ENCODE results near the gene HIF3A.
"Not testable (repeated sequence)": the region's sequence is repeated elsewhere in the genome, so short reads cannot be mapped to it uniquely, and the experiment has no call there.

The HIF3A gene

GRCh38 chr19:46361915-46362314 is 65.1 kb downstream of the HIF3A start:
- no peak for DNase-seq

- DNase-seq, result no peak
These were observed 67.5 kb downstream of the HIF3A start for GRCh38 chr19:46364359-46364758.

- DNase-seq, result peak; percentile 72
These were observed 68.7 kb downstream of the HIF3A start for GRCh38 chr19:46365561-46365960.

- DNase-seq, result peak; percentile 97
These were observed 69.9 kb downstream of the HIF3A start for GRCh38 chr19:46366620-46367292.

- no peak for DNase-seq
These were observed 70.6 kb downstream of the HIF3A start for GRCh38 chr19:46367426-46367825.

- DNase-seq, result peak; percentile 29
These were observed 71.3 kb downstream of the HIF3A start for GRCh38 chr19:46368116-46368515.

GRCh38 chr19:46369817-46370216 is 73.0 kb downstream of the HIF3A start:
- DNase-seq, result no peak

- DNase-seq, result no peak
These were observed 74.6 kb downstream of the HIF3A start for GRCh38 chr19:46371371-46371901.

GRCh38 chr19:46372901-46373490 is 76.2 kb downstream of the HIF3A start:
- peak; percentile 65 for DNase-seq

GRCh38 chr19:46373491-46374359 is 76.9 kb downstream of the HIF3A start:
- DNase-seq, result peak; percentile 96

GRCh38 chr19:46374536-46375475 is 78.0 kb downstream of the HIF3A start:
- no peak for DNase-seq

GRCh38 chr19:46375476-46376067 is 78.7 kb downstream of the HIF3A start:
- not testable (repeated sequence) for DNase-seq

GRCh38 chr19:46376241-46377153 is 79.7 kb downstream of the HIF3A start:
- no peak for DNase-seq

GRCh38 chr19:46378268-46378667 is 81.4 kb downstream of the HIF3A start:
- no peak for DNase-seq

- DNase-seq, result no peak
These were observed 83.8 kb downstream of the HIF3A start for GRCh38 chr19:46380690-46381089.

GRCh38 chr19:46381346-46381745 is 84.5 kb downstream of the HIF3A start:
- no peak for DNase-seq

- no peak for DNase-seq
These were observed 85.0 kb downstream of the HIF3A start for GRCh38 chr19:46381756-46382345.

GRCh38 chr19:46383171-46383815 is 86.5 kb downstream of the HIF3A start:
- DNase-seq, result no peak

- DNase-seq, result no peak
These were observed 87.0 kb downstream of the HIF3A start for GRCh38 chr19:46383846-46384245.

GRCh38 chr19:46384396-46384795 is 87.6 kb downstream of the HIF3A start:
- DNase-seq, result no peak
